ENCODE data around the gene SPATA25.

SPATA25 gene

DNA sequence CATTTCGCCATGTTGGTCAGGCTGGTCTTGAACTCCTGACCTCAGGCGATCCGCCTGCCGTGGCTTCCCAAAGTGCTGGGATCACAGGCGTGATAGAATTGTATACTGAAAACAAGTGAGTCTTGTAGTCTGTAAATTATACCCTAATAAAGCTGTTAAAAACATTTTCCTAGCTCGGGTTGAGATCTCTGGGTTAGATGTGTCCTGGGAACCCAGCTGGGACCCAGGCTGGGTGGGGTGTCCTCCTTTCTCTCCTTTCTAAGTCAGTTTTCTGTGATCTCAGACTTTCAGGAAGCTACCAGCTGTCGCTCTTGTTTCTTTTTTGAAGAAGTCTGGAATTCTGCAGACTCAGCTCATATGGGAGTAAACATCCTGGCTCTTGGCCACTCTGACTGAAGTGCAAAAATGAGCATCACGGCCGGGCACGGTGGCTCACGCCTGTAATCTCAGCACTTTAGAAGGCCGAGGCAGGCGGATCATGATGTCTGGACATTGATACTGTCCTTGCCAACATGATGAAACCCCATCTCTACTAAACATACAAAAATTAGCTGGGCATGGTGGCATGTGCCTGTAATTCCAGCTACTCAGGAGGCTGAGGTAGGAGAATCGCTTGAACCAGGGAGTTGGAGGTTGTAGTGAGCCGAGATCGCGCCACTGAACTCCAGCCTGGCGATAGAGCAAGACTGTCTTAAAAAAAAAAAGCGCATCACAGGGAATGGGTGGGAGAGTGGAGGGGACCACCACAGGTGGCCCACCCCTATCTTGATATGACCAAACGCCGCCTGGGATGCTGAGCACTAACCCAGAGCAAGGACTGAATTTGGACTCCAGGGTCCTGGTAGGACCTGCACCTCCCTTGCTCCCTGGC, 37.2 kb upstream of the SPATA25 start:
- H3K27ac ChIP-seq (ENCODE audit: low read depth, low read length), result no peak overlapping the region
- H3K27me3 ChIP-seq (ENCODE audit: control insufficient read depth, insufficient read depth, low read length), result no peaks in the 10 kb centered on the region
- H3K36me3 ChIP-seq (ENCODE audit: control insufficient read depth, insufficient read depth, low read length), result no peaks in the 10 kb centered on the region
- H3K4me1 ChIP-seq (ENCODE audit: control insufficient read depth, insufficient read depth, low read length), result 0 out of 2 replicates have a peak, but pooled peaks cover 3% of the 10 kb centered on the region
- no peak overlapping the region for H3K9ac ChIP-seq (ENCODE audit: low read length)
- no peaks in the 10 kb centered on the region for H3K9me3 ChIP-seq (ENCODE audit: control insufficient read depth, insufficient read depth, low read depth, low read length)
- H3K4me3 ChIP-seq (ENCODE audit: low read depth, low read length), result no peak overlapping the region

DNA sequence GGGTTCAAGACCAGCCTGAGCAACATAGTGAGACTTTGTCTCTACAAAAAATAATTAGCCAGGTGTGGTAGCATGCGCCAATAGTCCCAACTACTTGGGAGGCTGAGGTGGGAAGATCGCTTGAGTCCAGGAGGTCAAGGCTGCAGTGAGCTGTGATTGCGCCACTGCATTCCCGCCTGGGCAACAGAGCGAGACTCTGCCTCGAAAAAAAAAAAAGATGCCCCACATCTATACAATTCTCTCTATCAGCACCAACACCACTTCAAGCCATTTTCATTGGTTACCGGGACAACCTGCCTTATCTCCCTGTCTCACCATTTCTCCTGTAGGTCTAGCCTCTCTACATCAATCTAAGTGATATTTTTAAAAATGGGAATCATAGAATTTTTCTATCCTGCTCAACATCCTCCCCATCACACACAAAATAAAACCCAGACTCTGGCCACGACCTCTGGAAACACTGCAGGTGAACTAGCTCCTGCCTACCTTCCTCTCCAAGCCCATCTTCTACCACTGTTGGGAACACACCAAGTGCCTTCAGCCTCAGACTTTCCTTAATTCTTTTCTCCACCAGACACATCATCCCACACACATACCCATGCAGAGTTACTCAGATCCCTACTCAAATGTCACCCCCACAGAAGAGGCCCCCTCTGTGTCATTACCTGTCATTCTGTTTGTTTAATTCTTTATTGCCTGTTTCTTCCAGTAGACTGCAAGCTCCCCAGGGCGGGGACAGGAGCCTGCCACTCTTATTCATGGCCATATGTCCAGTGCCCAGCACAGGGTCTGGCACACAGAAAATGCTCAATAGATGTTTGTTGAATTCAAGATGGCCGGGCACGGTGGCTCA, 34.1 kb upstream of the SPATA25 start:
- no peak overlapping the region for H3K27ac ChIP-seq (ENCODE audit: low read depth, low read length)

DNA sequence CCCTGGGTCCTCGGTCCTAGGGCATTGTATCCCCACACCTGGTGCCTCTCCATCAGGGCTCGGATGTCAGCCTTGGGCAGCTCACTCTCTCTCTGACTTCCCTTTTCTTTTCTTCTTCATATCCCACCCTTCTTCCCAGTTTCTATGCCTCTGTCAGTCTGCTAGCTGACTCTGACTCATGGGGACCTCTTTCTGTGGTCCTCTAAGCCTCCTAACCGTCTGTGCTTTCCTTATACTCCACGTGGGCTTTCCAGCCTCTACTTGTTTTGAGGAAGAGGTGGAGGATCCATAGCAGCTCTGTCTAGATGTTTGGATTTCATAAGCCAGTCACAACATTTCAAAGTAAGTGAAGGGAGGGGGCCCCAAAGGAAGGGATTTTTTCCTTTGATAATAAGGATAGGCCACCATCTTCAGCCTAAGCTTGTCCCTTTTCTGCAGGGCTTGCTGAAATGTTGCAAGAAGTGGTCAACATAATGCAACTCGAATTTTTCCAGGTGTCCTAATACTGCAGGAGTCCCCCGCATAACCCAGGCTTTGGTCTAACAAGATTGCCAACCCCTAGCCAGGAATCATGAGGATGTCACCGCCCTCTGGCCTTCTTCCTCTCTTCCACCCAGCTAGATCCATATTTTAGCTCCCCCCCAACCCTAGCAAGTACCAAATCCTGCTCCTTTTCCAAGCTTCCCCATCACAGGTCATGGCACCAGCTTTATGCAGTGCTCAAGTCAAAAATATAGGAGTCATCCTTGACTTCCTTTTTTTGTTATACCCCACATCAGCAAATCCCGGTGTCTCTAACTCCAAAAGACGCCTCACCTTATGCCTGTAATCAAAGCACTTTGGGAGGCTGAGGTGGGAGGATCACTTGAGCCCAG, 33.3 kb upstream of the SPATA25 start:
- H3K9me3 ChIP-seq (ENCODE audit: control insufficient read depth, insufficient read depth, low read depth, low read length), result no peaks in the 10 kb centered on the region
- H3K4me1 ChIP-seq (ENCODE audit: control insufficient read depth, insufficient read depth, low read length), result no peaks in the 10 kb centered on the region
- no peak overlapping the region for H3K9ac ChIP-seq (ENCODE audit: low read length)
- no peak overlapping the region for H3K4me3 ChIP-seq (ENCODE audit: low read depth, low read length)
- no peak overlapping the region for H3K27ac ChIP-seq (ENCODE audit: low read depth, low read length)
- no peaks in the 10 kb centered on the region for H3K36me3 ChIP-seq (ENCODE audit: control insufficient read depth, insufficient read depth, low read length)
- no peaks in the 10 kb centered on the region for H3K27me3 ChIP-seq (ENCODE audit: control insufficient read depth, insufficient read depth, low read length)

More for the DNA sequence above, 34.1 kb upstream of the SPATA25 start:
- Histone ChIP-seq H3K36me3 (ENCODE audit: control insufficient read depth, insufficient read depth, low read length) (no peaks in the 10 kb centered on the region), H3K4me3 (ENCODE audit: low read depth, low read length) (no peak overlapping the region), H3K9ac (ENCODE audit: low read length) (no peak overlapping the region), H3K4me1 (ENCODE audit: control insufficient read depth, insufficient read depth, low read length) (0 out of 2 replicates have a peak, but pooled peaks cover 3% of the 10 kb centered on the region), H3K27me3 (ENCODE audit: control insufficient read depth, insufficient read depth, low read length) (no peaks in the 10 kb centered on the region), H3K9me3 (ENCODE audit: control insufficient read depth, insufficient read depth, low read depth, low read length) (no peaks in the 10 kb centered on the region)

DNA sequence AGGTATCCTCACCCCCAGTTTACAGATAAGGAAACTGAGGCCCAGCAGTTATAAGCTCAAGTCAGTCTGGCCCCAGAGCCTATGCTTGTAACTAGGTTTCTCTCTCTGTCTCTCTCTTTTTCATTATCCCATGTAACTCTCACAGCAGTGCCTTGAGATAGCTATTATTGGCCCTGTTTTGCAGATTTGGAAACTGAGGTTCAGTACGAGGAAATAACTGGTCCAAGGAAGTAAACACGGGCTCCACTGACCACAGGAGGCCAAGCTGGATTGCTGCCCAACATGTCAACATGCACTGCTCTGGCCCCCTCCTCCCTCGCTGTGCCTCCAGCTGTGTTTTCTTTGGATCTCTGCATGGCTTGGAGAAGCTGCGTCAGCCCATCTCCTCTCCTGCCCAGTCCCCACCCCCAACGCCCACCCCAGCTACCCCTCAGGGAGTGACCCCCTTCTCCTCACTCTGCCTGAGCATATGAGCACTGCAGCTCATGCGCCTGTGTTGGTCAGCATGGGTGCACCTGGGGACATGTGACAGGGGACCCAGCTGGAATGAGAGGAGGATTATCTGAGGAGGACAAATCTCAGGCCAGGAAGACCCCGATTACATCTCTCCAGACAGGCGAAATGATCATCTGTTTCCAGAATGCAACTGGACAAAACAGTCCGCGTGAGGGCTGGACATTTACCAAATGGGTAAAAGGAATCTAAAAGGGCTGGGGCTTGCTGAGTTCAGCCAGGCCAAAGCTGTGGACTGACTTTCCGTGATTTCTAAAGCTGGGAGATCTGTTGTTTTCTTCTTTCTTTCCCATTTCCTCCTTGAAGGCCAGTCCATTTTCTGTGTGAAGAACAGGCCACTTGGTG, 32.3 kb upstream of the SPATA25 start:
- Histone ChIP-seq H3K9me3 (ENCODE audit: control insufficient read depth, insufficient read depth, low read depth, low read length) (no peaks in the 10 kb centered on the region), H3K9ac (ENCODE audit: low read length) (no peak overlapping the region), H3K4me1 (ENCODE audit: control insufficient read depth, insufficient read depth, low read length) (no peaks in the 10 kb centered on the region), H3K27ac (ENCODE audit: low read depth, low read length) (no peak overlapping the region), H3K4me3 (ENCODE audit: low read depth, low read length) (no peak overlapping the region), H3K36me3 (ENCODE audit: control insufficient read depth, insufficient read depth, low read length) (no peaks in the 10 kb centered on the region), H3K27me3 (ENCODE audit: control insufficient read depth, insufficient read depth, low read length) (no peaks in the 10 kb centered on the region)

DNA sequence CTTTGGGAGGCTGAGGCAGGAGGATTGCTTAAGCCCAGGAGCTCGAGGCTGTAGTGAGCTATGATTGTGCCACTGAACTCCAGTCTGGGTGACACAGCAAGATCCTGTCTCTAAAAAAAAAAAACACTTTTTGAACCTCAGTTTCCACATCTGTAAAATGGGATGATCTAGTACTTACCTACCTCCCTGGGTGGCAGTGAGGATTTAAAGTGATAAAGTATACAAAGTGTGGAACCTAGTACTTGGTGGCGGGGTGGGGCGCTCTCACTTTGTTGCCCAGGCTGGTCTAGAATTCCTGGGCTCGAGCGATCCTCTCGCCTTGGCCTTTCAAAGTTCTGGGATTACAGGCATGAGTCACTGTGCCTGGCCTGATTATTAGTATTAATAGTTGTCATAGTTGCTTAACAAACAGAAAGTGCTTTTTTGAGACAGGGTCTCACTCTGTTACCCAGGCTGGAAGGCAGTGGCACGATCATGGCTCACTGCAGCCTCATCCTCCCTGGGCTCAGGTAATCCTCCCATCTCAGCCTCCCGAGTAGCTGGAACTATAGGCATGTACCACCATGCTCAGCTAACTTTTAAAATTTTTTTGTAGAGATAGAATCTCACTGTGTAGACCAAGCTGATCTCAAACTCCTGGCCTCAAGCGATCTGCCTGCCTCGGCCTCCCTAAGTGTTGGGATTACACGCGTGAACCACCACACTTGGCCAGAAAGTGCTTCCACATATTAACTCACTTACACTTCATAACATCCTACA, 31.5 kb upstream of the SPATA25 start:
- H3K27ac ChIP-seq (ENCODE audit: low read depth, low read length), result no peak overlapping the region
- no peaks in the 10 kb centered on the region for H3K27me3 ChIP-seq (ENCODE audit: control insufficient read depth, insufficient read depth, low read length)
- H3K36me3 ChIP-seq (ENCODE audit: control insufficient read depth, insufficient read depth, low read length), result no peaks in the 10 kb centered on the region
- no peak overlapping the region for H3K9ac ChIP-seq (ENCODE audit: low read length)
- no peaks in the 10 kb centered on the region for H3K4me1 ChIP-seq (ENCODE audit: control insufficient read depth, insufficient read depth, low read length)
- no peaks in the 10 kb centered on the region for H3K9me3 ChIP-seq (ENCODE audit: control insufficient read depth, insufficient read depth, low read depth, low read length)
- no peak overlapping the region for H3K4me3 ChIP-seq (ENCODE audit: low read depth, low read length)

DNA sequence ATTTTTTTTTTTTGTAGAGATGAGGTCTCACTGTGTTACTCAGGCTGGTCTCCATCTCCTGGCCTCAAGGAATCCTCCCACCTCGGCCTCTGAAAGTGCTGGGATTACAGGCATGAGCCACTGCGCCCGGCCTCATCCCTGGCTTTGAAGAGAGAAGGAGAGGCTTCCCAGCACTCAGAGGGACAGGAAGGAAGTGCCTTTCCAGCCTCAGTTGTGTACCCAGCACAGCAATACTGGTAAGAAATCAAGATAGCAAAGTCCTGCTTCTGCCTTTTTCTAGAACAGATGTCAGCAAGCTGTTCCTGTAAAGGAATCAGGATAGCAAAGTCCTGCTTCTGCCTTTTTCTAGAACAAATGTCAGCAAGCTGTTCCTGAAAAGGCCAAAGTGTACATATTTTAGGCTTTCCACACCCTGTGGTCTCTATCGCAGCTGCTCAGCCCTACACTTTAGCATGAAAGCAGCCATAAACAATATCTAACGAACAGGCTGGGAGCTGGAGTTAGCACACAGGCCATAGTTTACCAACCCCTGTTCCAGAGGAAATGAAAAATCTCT, 30.8 kb upstream of the SPATA25 start:
- H3K27ac ChIP-seq (ENCODE audit: low read depth, low read length), result no peak overlapping the region
- no peaks in the 10 kb centered on the region for H3K36me3 ChIP-seq (ENCODE audit: control insufficient read depth, insufficient read depth, low read length)
- no peaks in the 10 kb centered on the region for H3K27me3 ChIP-seq (ENCODE audit: control insufficient read depth, insufficient read depth, low read length)
- no peaks in the 10 kb centered on the region for H3K4me1 ChIP-seq (ENCODE audit: control insufficient read depth, insufficient read depth, low read length)
- no peak overlapping the region for H3K4me3 ChIP-seq (ENCODE audit: low read depth, low read length)
- no peaks in the 10 kb centered on the region for H3K9me3 ChIP-seq (ENCODE audit: control insufficient read depth, insufficient read depth, low read depth, low read length)
- no peak overlapping the region for H3K9ac ChIP-seq (ENCODE audit: low read length)

GRCh38 chr20:45917790-45918141, 30.3 kb upstream of the SPATA25 start:
- H3K4me1 ChIP-seq (ENCODE audit: control insufficient read depth, insufficient read depth, low read length), result no peaks in the 10 kb centered on the region
- no peak overlapping the region for H3K4me3 ChIP-seq (ENCODE audit: low read depth, low read length)
- no peak overlapping the region for H3K9ac ChIP-seq (ENCODE audit: low read length)
- no peaks in the 10 kb centered on the region for H3K9me3 ChIP-seq (ENCODE audit: control insufficient read depth, insufficient read depth, low read depth, low read length)
- H3K27ac ChIP-seq (ENCODE audit: low read depth, low read length), result no peak overlapping the region
- H3K36me3 ChIP-seq (ENCODE audit: control insufficient read depth, insufficient read depth, low read length), result no peaks in the 10 kb centered on the region
- no peaks in the 10 kb centered on the region for H3K27me3 ChIP-seq (ENCODE audit: control insufficient read depth, insufficient read depth, low read length)

GRCh38 chr20:45913116-45913515, 25.7 kb upstream of the SPATA25 start:
- Histone ChIP-seq H3K36me3 (ENCODE audit: control insufficient read depth, insufficient read depth, low read length) (peaks cover 15% of the 10 kb centered on the region), H3K4me3 (ENCODE audit: low read depth, low read length) (no peak overlapping the region), H3K4me1 (ENCODE audit: control insufficient read depth, insufficient read depth, low read length) (peaks cover 5% of the 10 kb centered on the region), H3K9ac (ENCODE audit: low read length) (no peak overlapping the region), H3K27ac (ENCODE audit: low read depth, low read length) (no peak overlapping the region), H3K9me3 (ENCODE audit: control insufficient read depth, insufficient read depth, low read depth, low read length) (no peaks in the 10 kb centered on the region), H3K27me3 (ENCODE audit: control insufficient read depth, insufficient read depth, low read length) (no peaks in the 10 kb centered on the region)

- Histone ChIP-seq H3K27ac (ENCODE audit: low read depth, low read length) (no peak overlapping the region), H3K9ac (ENCODE audit: low read length) (peak overlapping the region; percentile 54), H3K9me3 (ENCODE audit: control insufficient read depth, insufficient read depth, low read depth, low read length) (no peaks in the 10 kb centered on the region)
These were observed 24.9 kb upstream of the SPATA25 start for GRCh38 chr20:45912344-45912682.

More at GRCh38 chr20:45912344-45912682, 24.9 kb upstream of the SPATA25 start:
- Histone ChIP-seq H3K4me3 (ENCODE audit: low read depth, low read length) (peak overlapping the region; percentile 82), H3K36me3 (ENCODE audit: control insufficient read depth, insufficient read depth, low read length) (peaks cover 23% of the 10 kb centered on the region), H3K27me3 (ENCODE audit: control insufficient read depth, insufficient read depth, low read length) (no peaks in the 10 kb centered on the region), H3K4me1 (ENCODE audit: control insufficient read depth, insufficient read depth, low read length) (peaks cover 5% of the 10 kb centered on the region)

Measured in HUES6 (cell line).